Loucy (cell line): ENCODE measurements around the gene ARHGEF10L.

Experiments used
- CTCF ChIP-seq: fragments of 200-600 bp; sonication (generic); conservative IDR thresholded peaks from 2 replicates; pipeline ENCODE4 v1.5.1; 2014; ENCODE audit warnings: mild to moderate bottlenecking, antibody characterized with exemption, low read length
- EZH2phosphoT487 ChIP-seq: fragments of 200-600 bp; IDR thresholded peaks from 2 replicates; pipeline ENCODE4 v1.6.1; 2018; ENCODE audit warnings: antibody characterized with exemption, mild to moderate bottlenecking, moderate library complexity, borderline replicate concordance

DNA sequence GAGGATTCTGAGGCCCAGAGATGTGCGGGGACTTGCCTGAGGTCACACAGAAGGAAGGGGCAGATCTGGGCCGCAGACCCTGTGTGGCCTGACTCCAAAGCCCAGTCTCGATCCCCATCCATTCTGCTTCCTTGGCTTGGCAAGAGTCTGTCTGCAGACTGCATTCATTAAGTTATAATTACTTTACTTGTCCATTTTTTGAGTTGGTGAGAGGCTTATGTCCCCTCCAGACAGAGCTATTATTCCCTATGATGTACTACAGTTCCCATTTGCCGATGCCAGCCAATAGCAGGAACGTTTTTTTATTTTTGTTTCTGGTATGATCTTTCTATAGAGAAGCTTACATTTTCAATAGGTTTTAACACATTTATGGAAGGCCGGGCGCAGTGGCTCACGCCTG is 101.5 kb downstream of the ARHGEF10L start:
- TF ChIP-seq CTCF = no peak
- TF ChIP-seq EZH2phosphoT487 = no peak
